OCI-LY1 (cell line): Measurements from ENCODE around the gene C9orf43.

Experiments
- CTCF ChIP-seq: fragments of 200-600 bp; sonication (generic), shearing (Covaris generic); IDR thresholded peaks from 2 replicates; pipeline ENCODE4 v1.5.1; 2017; ENCODE audit warnings: mild to moderate bottlenecking, antibody characterized with exemption, low read length, moderate library complexity, mixed read lengths
- EZH2 ChIP-seq: fragments of 200-600 bp; sonication (generic), shearing (Covaris generic); IDR thresholded peaks from 2 replicates; pipeline ENCODE4 v1.8.0; 2017; ENCODE audit warnings: borderline replicate concordance, mixed run types, mild to moderate bottlenecking, antibody characterized with exemption, low read length, moderate library complexity, mixed read lengths

DNA sequence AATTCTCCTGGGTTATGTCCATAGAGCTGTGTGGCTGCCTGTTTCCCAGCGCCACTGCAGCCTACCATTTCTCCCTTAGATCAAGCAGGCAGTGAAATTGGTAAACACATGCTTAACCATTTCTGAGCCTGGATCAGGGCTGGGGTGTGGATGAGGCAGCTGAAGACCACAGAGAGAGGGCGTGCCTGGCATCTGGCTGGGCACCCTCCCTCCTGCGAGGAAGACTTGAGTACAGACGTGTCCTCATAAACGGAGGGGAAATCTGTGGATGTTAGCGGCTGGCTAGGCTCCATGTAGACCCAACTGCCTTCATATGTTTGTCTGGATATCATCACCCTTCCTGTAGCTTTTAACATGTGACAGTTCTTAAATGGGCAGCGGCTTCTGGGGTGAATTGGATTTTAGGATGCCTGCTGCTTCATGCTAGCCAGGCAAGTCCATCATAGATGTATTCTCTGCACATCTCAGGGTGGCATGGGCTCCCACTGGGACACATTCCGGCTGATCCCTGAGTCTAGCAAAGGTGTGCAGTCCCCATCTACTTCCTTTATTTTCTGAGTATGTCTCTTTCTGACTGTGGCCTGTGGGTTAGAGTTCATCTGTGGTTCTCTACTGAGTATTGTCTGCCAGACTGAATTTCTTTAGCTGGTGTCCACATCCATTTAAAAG, 63.9 kb downstream of the C9orf43 start:
- TF ChIP-seq EZH2 (no peak), CTCF (no peak)
